Nephron (organoid): ENCODE measurements around the gene ARHGEF40.

ENCODE experiments used
- H3K27ac Mint-ChIP-seq, 3 experiments: 2 replicates each; pipeline ENCODE4 v1.8.0; 2020; ENCODE audit warnings: mixed read lengths in 3 of 3, mild to moderate bottlenecking in 2 of 3, moderate library complexity in 1 of 3
- H3K27me3 Mint-ChIP-seq: 2 replicates; pipeline ENCODE4 v1.8.0; 2021; ENCODE audit warnings: low read depth, mild to moderate bottlenecking, moderate library complexity, mixed read lengths
- H3K36me3 Mint-ChIP-seq: 2 replicates; pipeline ENCODE4 v1.8.0; 2020; ENCODE audit warnings: low read depth, mixed read lengths
- H3K4me1 Mint-ChIP-seq: 2 replicates; pipeline ENCODE4 v1.8.0; 2020; ENCODE audit warnings: mixed read lengths
- H3K4me3 Mint-ChIP-seq, 3 experiments: 2 replicates each; pipeline ENCODE4 v1.8.0; 2020; ENCODE audit warnings: mild to moderate bottlenecking in 3 of 3, mixed read lengths in 3 of 3, moderate library complexity in 2 of 3
- H3K9me3 Mint-ChIP-seq: 2 replicates; pipeline ENCODE4 v1.8.0; 2020; ENCODE audit warnings: mixed read lengths
- TF ChIP-seq, protein P1 (sequence below), 3 experiments: fragments of 200-600 bp; sonication (generic); IDR thresholded peaks; one replicate each; pipeline ENCODE4 v1.5.0; 2021; ENCODE audit warnings: antibody characterized with exemption in 3 of 3; ENCODE audit not compliant: unreplicated experiment in 3 of 3

Gene ARHGEF40

DNA sequence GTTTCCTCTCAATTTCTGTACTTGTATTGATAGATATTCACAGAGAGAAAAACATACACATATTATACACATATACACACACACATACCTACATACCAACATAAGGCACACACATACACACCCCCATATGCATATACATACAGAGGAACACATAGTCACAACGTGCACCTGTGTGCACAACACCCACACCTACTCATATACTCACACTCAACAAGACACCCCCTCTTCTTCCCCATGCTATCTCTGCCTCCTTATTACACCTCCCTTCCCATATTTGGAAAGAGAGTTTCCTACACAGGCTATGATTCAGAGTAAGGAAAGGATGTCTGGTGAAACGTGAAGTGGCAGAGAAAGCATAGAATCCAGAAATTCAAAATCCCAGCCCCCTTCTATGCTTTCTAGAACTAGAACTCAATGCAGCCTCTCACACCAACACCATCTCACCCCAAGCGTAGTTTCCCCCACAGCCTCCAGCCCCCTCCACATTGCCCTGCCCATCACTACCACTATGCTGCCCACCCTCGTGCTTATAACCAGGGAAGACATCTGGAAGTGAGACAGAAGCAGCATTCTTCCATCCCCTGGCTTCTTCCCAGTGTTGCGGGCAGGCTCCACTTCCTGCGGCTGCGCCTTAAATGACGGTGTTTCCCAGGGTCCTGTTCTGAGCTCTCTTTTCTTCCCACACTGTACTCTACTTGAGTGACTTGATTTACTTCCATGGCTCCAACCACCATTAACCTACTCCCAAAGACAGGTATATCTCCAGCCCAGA lies 10.1 kb upstream of the ARHGEF40 start:
- no peaks in the 10 kb centered on the region for H3K9me3 Mint-ChIP-seq

DNA sequence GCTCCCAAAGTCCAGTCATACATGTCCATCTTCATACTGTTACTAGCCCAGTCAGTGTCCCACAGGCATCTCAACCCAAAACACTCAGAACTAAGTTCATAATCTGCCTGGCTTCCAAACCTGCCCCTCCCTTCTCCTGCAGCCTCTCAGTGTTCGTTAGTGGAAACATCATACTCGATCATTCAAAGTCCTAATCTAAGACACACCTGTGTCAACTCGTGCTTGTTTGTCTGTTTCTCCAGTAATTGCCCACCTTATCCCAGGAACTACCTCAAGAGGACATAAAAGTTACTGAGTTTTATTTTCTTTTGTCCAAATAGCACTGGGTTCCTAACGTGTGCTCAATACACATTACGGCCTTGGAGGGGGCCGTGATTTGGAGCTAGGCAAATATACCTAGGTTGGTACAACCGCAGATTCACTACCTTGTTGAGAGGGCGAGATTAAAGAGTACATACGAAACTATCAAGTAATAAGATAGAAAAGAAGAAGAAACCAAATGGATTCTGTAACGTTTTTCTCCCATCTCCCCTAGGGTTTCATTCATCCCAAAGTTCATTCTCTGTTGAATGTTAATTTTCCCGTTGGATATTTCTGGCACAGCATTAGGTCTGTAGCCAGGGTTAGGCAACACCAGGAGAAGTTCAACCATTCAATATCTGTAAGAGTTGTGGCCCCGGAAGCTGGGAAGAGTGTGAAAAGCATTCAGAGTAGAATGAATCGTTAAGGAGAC lies 9.3 kb upstream of the ARHGEF40 start:
- TF ChIP-seq, protein P1, sequence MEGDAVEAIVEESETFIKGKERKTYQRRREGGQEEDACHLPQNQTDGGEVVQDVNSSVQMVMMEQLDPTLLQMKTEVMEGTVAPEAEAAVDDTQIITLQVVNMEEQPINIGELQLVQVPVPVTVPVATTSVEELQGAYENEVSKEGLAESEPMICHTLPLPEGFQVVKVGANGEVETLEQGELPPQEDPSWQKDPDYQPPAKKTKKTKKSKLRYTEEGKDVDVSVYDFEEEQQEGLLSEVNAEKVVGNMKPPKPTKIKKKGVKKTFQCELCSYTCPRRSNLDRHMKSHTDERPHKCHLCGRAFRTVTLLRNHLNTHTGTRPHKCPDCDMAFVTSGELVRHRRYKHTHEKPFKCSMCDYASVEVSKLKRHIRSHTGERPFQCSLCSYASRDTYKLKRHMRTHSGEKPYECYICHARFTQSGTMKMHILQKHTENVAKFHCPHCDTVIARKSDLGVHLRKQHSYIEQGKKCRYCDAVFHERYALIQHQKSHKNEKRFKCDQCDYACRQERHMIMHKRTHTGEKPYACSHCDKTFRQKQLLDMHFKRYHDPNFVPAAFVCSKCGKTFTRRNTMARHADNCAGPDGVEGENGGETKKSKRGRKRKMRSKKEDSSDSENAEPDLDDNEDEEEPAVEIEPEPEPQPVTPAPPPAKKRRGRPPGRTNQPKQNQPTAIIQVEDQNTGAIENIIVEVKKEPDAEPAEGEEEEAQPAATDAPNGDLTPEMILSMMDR (IDR thresholded peaks at IDR 0.05; ENCODE audit: unreplicated experiment in 3 of 3), result no peak
- Mint-ChIP-seq H3K9me3 (no peaks in the 10 kb centered on the region), H3K4me3 (peak overlapping the region in 1 of 3 experiments; percentile 8), H3K4me1 (peaks cover 31% of the 10 kb centered on the region), H3K27ac (peak overlapping the region; percentile 4 to 78 (median 54)), H3K27me3 (peaks cover 4% of the 10 kb centered on the region), H3K36me3 (no peaks in the 10 kb centered on the region)

More for the DNA sequence above, 10.1 kb upstream of the ARHGEF40 start:
- Mint-ChIP-seq H3K4me1 (peaks cover 31% of the 10 kb centered on the region), H3K27ac (peak overlapping the region; percentile 44 to 78 (median 54)), H3K27me3 (peaks cover 4% of the 10 kb centered on the region), H3K4me3 (no peak overlapping the region), H3K36me3 (no peaks in the 10 kb centered on the region)
- TF ChIP-seq, protein P1 (IDR thresholded peaks at IDR 0.05; ENCODE audit: unreplicated experiment in 3 of 3), result no peak

DNA sequence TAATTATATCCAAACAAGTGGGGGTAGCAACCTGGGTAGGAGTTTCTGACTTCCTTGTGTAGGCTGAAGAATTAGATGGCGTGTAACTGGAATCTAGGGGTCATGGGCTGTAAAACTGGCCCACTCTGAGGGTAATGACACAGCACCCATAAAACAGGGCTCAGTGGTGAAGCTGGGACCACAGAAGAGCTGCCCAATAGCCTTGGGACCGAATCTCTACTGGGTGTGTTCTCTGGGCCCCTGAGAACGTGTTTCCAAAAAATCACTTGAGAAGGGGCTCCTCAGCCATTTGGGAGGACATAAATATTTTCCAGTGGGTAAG lies 8.8 kb upstream of the ARHGEF40 start:
- peaks cover 4% of the 10 kb centered on the region for H3K27me3 Mint-ChIP-seq
- H3K9me3 Mint-ChIP-seq, result no peaks in the 10 kb centered on the region
- peaks cover 31% of the 10 kb centered on the region for H3K4me1 Mint-ChIP-seq
- no peaks in the 10 kb centered on the region for H3K36me3 Mint-ChIP-seq
- peak overlapping the region in 1 of 3 experiments; percentile 8 for H3K4me3 Mint-ChIP-seq
- TF ChIP-seq, protein P1 (IDR thresholded peaks at IDR 0.05; ENCODE audit: unreplicated experiment in 3 of 3), result no peak
- peak overlapping the region; percentile 4 to 78 (median 54) for H3K27ac Mint-ChIP-seq

DNA sequence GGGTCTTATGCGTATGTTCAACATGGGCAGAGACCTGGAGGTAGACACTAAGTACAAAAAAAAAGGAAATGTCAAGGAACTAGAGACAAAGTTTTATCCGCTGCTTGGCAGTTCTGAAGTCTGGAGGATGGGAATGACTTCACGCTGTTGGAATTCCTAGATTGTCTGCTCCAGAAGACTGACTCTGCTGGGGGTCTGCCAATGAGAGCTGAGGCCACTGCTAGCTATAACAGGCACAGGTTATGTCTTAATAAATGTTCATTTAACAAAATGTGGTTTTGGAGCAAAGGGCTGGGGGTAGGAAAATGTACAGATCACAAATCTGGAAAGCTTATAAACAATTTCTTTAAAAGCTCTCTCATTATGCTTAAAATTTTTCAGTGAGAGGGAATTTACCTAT lies 6.6 kb upstream of the ARHGEF40 start:
- TF ChIP-seq, protein P1 (IDR thresholded peaks at IDR 0.05; ENCODE audit: unreplicated experiment in 3 of 3), result no peak
- Mint-ChIP-seq H3K27ac (peak overlapping the region; percentile 76 to 80 (median 79)), H3K27me3 (peaks cover 4% of the 10 kb centered on the region), H3K4me1 (peaks cover 30% of the 10 kb centered on the region), H3K9me3 (no peaks in the 10 kb centered on the region), H3K36me3 (no peaks in the 10 kb centered on the region), H3K4me3 (peak overlapping the region in 2 of 3 experiments; percentile 33 to 48)

- H3K36me3 Mint-ChIP-seq, result peaks cover 3% of the 10 kb centered on the region
- H3K27ac Mint-ChIP-seq, result peak overlapping the region in 2 of 3 experiments; percentile 37 to 53
- H3K27me3 Mint-ChIP-seq, result peaks cover 8% of the 10 kb centered on the region
- TF ChIP-seq, protein P1 (IDR thresholded peaks at IDR 0.05; ENCODE audit: unreplicated experiment in 3 of 3), result peak in 1 of 3 experiments; percentile 14
- peak overlapping the region in 2 of 3 experiments; percentile 3 to 44 for H3K4me3 Mint-ChIP-seq
- no peaks in the 10 kb centered on the region for H3K9me3 Mint-ChIP-seq
- peaks cover 29% of the 10 kb centered on the region for H3K4me1 Mint-ChIP-seq
Observed at GRCh38 chr14:21066882-21067502, 3.1 kb upstream of the ARHGEF40 start.
